HG03095 (cell line): ENCODE results near the gene RNGTT.
A peak's percentile ranks its signal among the peaks of the same experiment; 100 is the strongest.

ENCODE experiments used
- ATAC-seq: cut with Tn5 transposase; IDR thresholded peaks from one replicate; pipeline ENCODE4 v1.9.1; 2021; ENCODE audit warnings: moderate library complexity; ENCODE audit not compliant: unreplicated experiment

The RNGTT gene

DNA sequence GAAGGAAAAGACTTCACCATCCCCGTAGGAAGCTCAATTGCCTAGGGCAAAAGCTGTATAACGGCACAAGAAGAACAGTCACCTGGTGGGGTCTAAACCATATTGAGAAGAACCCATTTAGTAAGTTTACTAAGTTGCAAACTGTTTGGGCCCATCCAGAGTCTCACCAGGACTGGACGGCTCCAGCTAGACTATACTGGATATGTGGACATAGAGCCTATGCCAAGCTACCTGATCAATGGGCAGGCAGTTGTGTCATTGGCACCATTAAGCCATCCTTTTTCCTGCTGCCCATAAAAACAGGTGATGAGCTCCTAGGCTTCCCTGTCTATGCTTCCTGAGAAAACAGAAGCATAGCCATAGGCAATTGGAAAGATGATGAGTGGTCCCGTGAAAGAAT is 293.9 kb downstream of the RNGTT start:
- ATAC-seq: no peak

GRCh38 chr6:88666901-88667300 is 296.5 kb downstream of the RNGTT start:
- ATAC-seq: no peak

- ATAC-seq: no peak
Measured at GRCh38 chr6:88665131-88665530, 298.3 kb downstream of the RNGTT start.

DNA sequence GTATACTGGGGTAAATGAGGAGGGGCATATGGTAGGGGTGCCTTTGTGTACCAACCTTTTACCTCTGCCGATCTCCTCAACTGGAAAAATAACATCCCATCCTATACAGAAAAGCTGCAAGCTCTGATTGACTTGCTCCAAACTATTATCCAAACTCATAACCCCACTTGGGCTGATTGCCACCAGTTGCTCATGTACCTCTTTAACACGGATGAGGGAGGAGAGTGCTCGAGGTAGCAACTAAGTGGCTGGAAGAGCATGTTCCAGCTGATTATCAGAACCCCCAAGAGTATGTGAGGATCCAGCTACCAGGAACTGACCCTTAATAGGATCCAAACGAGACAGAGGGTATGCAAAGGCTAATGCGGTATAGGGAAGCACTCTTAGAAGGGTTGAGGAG is 299.6 kb downstream of the RNGTT start:
- no peak for ATAC-seq

- ATAC-seq: no peak
Measured at GRCh38 chr6:88662653-88663174, 300.7 kb downstream of the RNGTT start.

DNA sequence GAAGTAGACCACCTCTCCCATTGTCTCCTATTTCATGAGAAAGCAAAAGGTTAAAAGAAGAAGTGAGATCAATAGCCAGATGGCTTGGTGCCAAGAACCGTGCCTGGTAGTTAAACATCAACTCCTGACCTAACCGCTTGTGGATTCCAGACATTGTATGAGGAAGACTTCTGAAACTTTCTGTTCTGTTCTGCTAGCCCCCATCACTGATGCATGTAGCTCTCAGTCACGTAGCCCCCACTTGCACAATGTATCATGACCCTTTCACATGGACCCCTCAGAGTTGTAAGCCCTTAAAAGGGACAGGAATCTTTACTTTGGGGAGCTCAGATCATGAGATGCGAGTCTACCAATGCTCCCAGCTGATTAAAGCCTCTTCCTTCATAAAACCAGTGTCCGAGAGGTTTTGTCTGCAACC is 301.2 kb downstream of the RNGTT start:
- peak; percentile 61 for ATAC-seq

DNA sequence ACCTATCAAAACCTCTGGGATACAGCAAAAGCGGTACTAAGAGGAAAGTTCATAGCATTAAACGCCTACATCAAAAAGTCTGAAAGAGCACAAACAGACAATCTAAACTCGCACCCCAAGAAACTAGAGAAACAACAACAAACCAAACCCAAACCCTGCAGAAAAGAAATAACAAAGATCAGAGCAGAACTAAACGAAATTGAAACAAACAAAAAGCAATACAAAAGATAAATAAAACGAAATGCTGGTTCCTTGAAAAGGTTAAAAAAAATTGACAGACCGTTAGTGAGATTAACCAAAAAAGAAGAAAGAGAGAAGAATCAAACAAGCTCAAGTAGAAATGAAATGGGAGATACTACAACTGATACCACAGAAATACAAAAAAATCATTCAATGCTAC is 302.3 kb downstream of the RNGTT start:
- ATAC-seq: no peak

DNA sequence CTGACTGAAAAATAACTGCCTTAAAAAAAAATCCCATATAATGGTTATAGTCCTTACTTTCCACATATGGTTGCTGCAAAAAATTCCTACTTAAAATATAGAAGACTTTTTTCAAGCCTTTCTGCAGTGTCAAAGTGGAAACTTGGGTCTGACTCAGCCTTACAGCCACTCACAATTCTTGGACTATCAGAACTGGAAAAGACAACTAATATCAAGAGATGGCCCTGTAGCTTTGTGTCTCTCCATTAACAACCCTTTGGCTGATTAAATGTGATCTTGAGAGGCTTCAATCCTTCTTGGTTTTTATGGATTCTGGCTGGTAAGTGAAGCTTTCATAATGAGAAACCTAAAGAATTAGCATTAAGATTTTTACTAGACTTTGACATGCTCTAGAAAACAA is 307.8 kb downstream of the RNGTT start:
- ATAC-seq: no peak

DNA sequence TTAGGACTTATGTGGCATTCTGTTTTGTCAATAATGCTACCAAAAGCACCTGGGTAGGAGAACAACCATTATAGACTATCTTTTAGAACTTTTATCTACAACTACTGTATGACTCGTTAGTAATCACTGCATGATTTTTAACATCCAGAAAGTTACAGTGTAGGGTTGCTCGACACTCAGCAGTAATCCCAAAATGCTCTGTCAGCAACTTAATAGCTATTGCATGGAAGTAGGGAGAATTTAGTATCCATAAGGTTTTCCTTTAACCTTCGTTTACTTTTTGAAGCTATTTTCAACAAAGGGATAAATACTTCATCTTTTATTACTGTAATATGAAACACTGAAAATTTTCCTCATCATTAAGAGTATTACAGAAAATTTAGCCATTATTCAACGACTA is 309.5 kb downstream of the RNGTT start:
- ATAC-seq: no peak

DNA sequence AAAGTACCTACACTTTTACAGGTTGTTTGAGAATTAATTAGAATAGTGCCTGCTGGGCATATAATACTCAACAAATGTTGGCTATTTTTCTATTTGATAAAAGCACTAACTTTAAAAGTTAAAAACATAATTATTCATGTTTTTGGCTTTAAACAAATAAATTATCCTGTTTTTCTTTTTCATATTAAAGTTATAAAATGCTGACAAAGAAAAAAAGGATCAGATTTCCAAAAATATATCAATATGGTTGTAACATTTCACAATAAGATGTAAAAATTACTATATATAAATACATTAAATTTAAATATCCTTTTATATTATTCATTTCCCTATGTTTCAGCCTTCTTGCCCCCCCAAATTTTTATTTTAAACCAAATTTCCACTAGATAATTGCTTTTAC is 312.0 kb downstream of the RNGTT start:
- ATAC-seq: no peak

DNA sequence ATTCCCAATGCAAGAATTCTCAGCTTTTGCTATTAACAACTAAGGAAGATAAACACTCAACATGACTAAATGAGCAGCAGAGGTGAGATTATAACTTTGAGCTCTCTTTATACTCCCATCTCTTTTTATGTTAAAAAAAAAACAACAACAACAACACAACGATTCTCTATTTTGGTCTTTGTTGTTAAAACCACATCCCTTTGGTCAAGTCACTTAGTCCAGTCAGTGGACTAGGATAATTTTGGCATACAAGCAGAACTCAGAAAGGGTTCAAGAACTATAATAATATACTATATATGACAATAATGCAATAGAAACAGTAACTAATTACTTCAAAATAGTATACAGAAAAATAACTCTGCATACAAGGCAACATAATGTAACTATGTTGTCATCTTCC is 312.4 kb downstream of the RNGTT start:
- ATAC-seq: no peak

DNA sequence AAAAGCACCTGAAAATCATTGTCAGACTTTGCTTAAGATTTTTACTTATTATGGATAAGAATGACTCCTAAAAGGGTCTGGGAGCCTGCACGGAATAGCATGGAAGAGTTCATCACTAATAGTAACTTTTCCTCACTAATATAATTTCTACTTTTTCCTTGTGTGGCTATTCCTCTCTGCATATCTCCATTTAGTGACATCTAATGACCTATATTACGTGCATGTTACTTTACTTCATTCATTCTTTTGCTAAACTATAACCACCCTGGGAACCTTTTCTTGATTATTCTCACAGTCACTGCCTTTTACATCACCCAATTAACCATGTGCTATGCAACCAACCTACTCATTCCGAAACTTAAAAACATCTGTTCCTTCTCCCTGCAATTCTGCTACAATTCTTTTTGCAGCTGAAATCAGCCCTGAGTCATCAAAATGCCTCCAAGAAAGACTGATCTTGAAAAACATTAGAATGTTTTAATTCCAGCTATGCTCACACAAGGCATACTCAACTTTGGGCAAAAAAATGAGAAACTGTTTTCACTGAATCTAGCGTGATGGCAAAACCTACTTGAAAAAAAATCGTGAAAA is 313.3 kb downstream of the RNGTT start:
- peak; percentile 96 for ATAC-seq

DNA sequence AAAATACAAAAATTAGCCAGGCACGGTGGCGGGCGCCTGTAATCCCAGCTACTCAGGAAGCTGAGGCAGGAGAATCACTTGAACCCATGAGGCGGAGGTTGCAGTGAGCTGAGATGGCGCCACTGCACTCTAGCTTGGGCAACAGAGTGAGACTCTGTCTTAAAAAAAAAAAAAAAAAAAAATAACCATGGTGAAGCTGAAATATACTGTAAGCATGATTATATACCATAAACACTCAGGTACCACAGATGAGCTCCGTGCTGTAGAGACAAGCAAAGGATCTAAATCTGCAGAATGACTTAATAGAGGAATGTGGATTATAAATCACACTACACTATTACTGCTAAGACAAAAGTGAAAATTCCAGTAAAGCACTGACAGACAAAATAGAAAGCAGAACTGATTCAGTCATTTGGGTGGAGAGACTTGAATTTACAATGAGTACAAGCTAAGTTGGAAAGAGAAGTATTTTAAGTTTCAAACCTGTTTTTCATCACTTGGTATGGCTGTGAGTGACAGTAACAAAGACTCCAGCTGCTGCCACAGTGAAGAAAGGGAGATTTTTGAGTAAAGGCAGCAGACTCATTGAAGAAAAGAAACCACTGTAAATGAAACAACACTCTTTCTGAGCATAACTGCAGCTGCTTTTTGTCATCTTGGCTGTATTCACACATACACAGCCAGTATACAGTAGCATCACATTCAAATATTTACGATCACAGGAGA is 322.1 kb downstream of the RNGTT start:
- ATAC-seq: peak; percentile 95

DNA sequence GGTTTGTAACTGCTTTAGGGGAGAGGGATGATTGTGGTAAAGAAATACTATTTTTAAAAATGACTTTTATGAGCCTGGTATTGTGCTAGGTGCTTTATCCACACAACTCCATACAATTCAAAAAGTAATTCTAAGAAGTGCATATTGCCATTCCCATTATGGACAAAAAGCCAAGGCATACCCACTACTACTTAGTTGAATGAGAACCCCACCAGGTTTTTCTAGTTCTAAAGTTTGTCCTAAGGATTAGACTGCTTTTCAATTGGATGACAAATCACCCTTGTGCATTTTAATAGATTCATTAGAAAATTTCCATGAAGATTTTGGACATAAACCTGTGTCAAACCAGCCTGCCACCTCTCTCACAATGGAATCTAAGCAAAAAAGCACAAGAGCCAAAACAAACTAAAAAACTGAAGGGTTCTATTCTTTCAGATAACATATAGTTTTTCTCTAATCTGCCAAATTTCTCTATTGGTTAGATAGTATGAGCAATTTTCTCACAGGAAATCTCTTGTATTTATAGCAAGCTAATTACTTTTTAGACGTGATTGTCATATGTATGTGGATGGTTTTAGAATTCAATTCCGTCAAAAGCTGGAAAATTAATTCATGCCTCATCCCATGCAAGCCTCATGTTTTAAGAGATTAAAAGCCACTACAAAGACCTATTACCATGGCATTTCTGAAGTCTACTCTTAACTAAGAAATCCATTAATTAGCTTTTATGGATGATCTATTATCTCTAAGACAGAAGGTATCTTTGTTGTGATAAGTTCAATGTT is 325.5 kb downstream of the RNGTT start:
- ATAC-seq: no peak

DNA sequence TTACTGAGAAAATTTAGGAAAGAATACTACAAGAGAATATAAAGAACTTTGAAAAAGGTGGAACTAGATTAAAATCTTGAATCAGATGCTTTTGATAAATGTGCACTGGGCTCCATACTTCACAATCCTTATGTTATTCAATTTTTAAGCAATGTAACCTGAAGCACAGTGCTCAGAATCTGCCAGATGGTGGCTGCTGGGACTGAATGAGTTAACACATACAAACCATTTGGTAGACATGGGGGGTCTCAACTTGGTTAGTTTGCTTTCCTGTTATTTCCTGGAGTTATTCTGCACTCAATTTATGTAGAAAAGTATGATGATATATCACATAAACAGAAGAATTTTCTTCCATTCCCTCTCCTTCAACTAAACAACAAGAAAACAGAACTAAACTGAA is 326.5 kb downstream of the RNGTT start:
- no peak for ATAC-seq

- ATAC-seq: no peak
Measured at GRCh38 chr6:88633782-88634181, 329.6 kb downstream of the RNGTT start.

DNA sequence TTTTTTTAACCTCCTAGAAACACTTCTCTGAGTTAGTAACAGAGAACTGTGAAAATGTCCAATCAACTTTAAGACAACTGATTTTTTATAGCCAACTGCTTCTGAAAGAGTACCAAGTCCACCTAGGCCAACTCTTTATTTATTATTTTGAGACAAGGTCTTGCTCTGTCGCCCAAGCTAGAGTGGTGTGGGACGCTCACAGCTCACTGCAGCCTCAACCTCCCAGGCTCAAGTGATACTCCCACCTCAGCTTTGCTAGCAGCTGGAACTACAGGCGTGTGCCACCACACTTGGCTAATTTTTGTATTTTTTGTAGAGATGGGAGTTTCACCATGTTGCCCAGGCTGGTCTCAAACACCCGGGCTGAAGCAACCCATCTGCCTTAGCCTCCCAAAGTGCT is 331.6 kb downstream of the RNGTT start:
- ATAC-seq: no peak

DNA sequence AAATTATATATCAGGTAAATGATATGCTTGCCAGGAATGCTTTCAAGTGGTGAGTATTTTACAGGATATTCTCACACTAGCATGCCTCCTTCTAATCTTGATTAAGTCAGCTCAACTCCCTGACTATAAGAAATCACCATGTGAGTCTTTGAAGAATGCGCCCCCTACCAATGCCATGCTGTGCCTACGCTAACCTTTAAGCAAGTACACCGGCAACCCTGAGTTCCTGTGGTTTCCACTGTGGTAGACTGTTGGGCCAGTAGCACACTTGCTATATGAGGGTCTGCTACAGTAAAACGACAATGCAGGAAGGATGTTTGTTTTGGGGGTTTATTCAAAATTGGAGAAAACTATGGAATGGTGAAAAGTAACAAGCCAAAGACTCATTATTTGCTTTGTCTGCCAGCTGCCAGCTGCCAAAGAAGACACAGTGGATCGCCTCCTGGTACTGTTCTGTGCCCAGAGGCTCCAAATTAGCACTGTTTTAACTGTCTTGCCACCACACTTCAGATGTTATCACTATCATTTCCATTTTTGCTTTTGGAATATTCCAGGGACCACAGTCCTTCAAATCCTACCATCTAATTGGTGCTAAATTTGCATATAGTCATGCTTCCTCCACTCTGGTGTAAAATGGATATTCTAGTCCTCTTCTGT is 333.5 kb downstream of the RNGTT start:
- ATAC-seq: no peak

DNA sequence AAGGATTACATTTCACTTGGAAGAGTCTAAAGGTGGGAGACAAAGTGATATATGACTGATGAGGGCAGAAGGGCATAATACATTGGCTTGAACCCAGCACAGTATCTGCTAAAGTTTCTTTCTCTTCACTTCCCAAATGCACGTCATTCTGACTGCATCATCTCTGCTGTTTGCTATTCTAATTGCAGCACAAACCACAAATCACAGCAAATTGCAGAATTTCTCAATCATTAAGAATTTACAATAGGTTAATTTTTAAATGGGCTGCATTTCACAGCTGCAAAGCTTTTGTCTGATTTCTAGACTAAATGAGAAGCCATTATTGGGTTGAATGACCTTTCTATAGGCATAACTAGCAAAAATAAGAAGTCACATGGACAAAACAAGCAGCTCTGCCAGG is 337.0 kb downstream of the RNGTT start:
- ATAC-seq: no peak

- ATAC-seq: no peak
Measured at GRCh38 chr6:88623531-88623930, 339.9 kb downstream of the RNGTT start.

DNA sequence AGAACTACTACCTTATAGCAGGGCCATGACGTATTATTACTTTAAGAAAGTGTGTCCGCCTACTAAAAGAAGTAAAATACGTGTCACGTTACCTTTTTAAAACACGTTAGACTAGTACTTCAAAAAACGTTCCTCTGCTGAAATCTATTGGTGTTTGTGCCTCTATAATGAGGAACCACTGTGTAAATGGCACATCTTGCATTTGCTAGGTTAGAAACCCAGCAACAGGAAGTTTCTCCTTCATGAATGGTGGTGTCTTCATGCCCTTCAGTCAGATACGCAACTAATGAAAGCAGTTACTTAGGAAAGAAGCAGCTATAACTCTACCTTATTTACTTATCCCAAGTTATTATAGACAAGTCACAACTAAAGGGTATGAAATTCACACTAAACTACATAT is 343.5 kb downstream of the RNGTT start:
- ATAC-seq: no peak
